Ishikawa (cell line): ENCODE data around the gene TACSTD2.

Experiments used
- CEBPB ChIP-seq: IDR thresholded peaks from 2 replicates; pipeline ENCODE4 v1.6.1; 2012
- CREB1 ChIP-seq: IDR thresholded peaks from 2 replicates; pipeline ENCODE4 v1.6.1; 2012; ENCODE audit warnings: low read depth
- EGR1 ChIP-seq: IDR thresholded peaks from 2 replicates; pipeline ENCODE4 v1.6.1; 2012
- EP300 ChIP-seq: IDR thresholded peaks from 2 replicates; pipeline ENCODE4 v1.6.1; 2012; ENCODE audit warnings: borderline replicate concordance
- FOXM1 ChIP-seq: IDR thresholded peaks from 2 replicates; pipeline ENCODE4 v1.6.1; 2012; ENCODE audit warnings: low read depth, borderline replicate concordance
- MAX ChIP-seq: IDR thresholded peaks from 2 replicates; pipeline ENCODE4 v1.6.1; 2012
- NFIC ChIP-seq: IDR thresholded peaks from 2 replicates; pipeline ENCODE4 v1.6.1; 2012
- RAD21 ChIP-seq: IDR thresholded peaks from 2 replicates; pipeline ENCODE4 v1.6.1; 2012; ENCODE audit warnings: low read depth
- REST ChIP-seq: IDR thresholded peaks from 2 replicates; pipeline ENCODE4 v1.6.1; 2012; ENCODE audit warnings: low read depth, mild to moderate bottlenecking
- TAF1 ChIP-seq: IDR thresholded peaks from 2 replicates; pipeline ENCODE4 v1.6.1; 2012; ENCODE audit warnings: low read depth, mild to moderate bottlenecking
- TCF12 ChIP-seq: IDR thresholded peaks from 2 replicates; pipeline ENCODE4 v1.6.1; 2012; ENCODE audit warnings: low read depth
- TEAD4 ChIP-seq: IDR thresholded peaks from 2 replicates; pipeline ENCODE4 v1.6.1; 2012
- USF1 ChIP-seq: IDR thresholded peaks from 2 replicates; pipeline ENCODE4 v1.6.1; 2012
- YY1 ChIP-seq: IDR thresholded peaks from 2 replicates; pipeline ENCODE4 v1.6.1; 2012; ENCODE audit warnings: low read depth
- ZBTB7A ChIP-seq: IDR thresholded peaks from 2 replicates; pipeline ENCODE4 v1.6.1; 2012; ENCODE audit warnings: low read depth

Gene TACSTD2

GRCh38 chr1:58620259-58620658 lies 43.2 kb upstream of the TACSTD2 start:
- TF ChIP-seq RAD21 (no peak), REST (no peak), ZBTB7A (no peak), EGR1 (no peak), CREB1 (no peak), USF1 (no peak), MAX (no peak), CEBPB (no peak), TAF1 (no peak), YY1 (no peak), EP300 (no peak), TEAD4 (no peak), FOXM1 (no peak), TCF12 (no peak), NFIC (no peak)

- TF ChIP-seq TEAD4: no peak
- TF ChIP-seq EGR1: no peak
- TF ChIP-seq YY1: no peak
Observed at GRCh38 chr1:58619286-58620054, 42.4 kb upstream of the TACSTD2 start.

- TF ChIP-seq RAD21 (no peak), TEAD4 (no peak; the same call in 1 of the 2 replicates), YY1 (no peak), USF1 (no peak), MAX (no peak), FOXM1 (no peak), REST (no peak), CREB1 (no peak), CEBPB (no peak), TCF12 (no peak), EP300 (no peak), EGR1 (no peak), ZBTB7A (no peak), TAF1 (no peak), NFIC (no peak)
Observed at GRCh38 chr1:58618303-58618702, 41.3 kb upstream of the TACSTD2 start.

GRCh38 chr1:58611861-58612385 lies 34.9 kb upstream of the TACSTD2 start:
- no peak for TF ChIP-seq EGR1
- no peak for TF ChIP-seq TAF1
- TF ChIP-seq FOXM1: no peak
- TF ChIP-seq TCF12: no peak

GRCh38 chr1:58608945-58609344 lies 31.9 kb upstream of the TACSTD2 start:
- no peak for TF ChIP-seq USF1

GRCh38 chr1:58608297-58608696 lies 31.2 kb upstream of the TACSTD2 start:
- TF ChIP-seq TAF1 (no peak), TCF12 (no peak), REST (no peak), CEBPB (no peak), CREB1 (no peak), ZBTB7A (no peak), YY1 (no peak), EGR1 (no peak)
